Choroid plexus epithelial cell (primary cell): ENCODE data around the gene UXS1.

ENCODE experiments used
- DNase-seq: peaks from one replicate; pipeline ENCODE4 v3.0.0-alpha.2; 2010; ENCODE audit warnings: low read depth
- H3K4me3 ChIP-seq: 2 replicates; pipeline ENCODE4 v1.5.1; 2011; ENCODE audit warnings: low read depth, mild to moderate bottlenecking, control low read depth, low read length, moderate library complexity
- TF ChIP-seq, protein P1 (sequence below): conservative IDR thresholded peaks from 2 replicates; pipeline ENCODE4 v1.5.1; 2011; ENCODE audit warnings: low read depth, mild to moderate bottlenecking, control low read depth, inconsistent platforms, low read length, moderate library complexity

The UXS1 gene

DNA sequence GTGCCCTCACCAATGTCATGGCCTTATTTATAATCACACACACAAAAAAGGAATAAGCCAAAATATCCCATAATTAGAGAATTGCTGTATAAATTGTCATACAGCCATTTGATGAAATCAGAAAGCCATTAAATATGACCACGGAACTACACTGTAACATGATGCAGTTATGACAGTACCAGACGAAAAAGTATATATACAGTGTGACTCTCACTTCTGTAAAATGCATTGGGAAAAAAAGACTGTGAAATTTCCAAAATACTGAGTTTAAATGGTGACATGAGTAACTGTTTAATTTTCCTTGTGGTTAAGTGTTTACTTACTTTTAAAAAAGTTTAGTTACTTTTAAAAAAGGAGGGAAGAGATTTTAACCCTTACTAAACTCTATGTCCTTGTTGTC, 25.4 kb downstream of the UXS1 start:
- no peak overlapping the region for H3K4me3 ChIP-seq
- TF ChIP-seq, protein P1, sequence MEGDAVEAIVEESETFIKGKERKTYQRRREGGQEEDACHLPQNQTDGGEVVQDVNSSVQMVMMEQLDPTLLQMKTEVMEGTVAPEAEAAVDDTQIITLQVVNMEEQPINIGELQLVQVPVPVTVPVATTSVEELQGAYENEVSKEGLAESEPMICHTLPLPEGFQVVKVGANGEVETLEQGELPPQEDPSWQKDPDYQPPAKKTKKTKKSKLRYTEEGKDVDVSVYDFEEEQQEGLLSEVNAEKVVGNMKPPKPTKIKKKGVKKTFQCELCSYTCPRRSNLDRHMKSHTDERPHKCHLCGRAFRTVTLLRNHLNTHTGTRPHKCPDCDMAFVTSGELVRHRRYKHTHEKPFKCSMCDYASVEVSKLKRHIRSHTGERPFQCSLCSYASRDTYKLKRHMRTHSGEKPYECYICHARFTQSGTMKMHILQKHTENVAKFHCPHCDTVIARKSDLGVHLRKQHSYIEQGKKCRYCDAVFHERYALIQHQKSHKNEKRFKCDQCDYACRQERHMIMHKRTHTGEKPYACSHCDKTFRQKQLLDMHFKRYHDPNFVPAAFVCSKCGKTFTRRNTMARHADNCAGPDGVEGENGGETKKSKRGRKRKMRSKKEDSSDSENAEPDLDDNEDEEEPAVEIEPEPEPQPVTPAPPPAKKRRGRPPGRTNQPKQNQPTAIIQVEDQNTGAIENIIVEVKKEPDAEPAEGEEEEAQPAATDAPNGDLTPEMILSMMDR, result no peak
- no peak for DNase-seq

DNA sequence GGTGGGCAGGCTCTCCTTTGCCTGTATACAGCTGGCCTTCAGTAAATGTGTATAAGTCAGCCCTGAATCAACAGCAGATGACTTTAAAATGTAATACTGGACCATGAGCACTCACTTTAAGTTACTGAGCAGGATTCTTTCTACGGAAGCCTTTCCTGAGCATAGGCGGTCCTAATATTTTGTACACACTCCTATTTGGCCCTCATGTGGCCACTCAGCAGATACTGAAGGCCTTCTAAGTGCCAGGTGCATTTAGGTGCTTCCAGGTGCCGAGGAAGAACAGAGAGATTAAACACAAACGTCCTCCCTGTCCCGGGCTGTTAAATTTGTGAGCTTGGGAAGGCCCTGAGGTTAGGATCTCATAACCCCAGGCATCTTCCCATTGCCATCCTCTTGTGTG, 27.0 kb downstream of the UXS1 start:
- no peak for DNase-seq
- H3K4me3 ChIP-seq, result no peak overlapping the region
- TF ChIP-seq, protein P1, result no peak

DNA sequence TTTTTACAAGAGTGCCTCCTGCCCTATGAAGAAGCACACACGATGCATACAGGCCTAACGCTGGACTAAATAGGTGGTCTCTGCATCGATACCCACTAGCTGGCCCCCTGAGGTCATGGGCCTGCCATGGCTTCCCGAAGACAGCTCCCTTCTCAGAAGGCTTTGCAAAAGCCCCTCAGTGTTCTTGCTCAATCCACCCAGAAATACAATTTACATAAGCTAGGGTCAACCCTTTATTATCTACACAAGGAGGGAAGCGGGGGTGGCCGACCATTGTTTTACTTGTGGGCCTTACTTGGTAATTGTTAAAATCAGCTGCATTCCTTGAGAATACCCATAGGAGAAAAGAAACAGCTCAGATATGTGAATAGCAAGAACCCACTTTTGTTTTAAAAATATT, 28.5 kb downstream of the UXS1 start:
- TF ChIP-seq, protein P1, result no peak
- no peak overlapping the region for H3K4me3 ChIP-seq
- DNase-seq, result no peak

DNA sequence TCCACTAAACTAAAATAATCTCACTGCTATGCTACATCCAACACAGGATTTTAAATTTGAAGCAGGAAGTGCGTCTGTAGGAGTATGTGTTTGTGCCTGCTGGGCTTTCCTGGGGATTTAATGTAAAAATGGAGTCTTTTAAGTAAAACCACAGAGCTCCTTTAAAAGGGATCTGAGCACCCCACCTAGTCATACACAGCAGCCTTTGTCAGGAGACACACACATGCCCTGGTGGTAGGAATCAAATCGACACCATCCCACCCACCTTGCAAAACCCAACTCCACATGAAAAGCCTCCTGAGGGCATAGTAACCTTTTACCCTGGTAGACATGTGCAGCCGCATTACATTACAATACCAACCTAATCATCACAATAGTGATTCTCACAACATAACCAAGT, 29.1 kb downstream of the UXS1 start:
- no peak overlapping the region for H3K4me3 ChIP-seq

DNA sequence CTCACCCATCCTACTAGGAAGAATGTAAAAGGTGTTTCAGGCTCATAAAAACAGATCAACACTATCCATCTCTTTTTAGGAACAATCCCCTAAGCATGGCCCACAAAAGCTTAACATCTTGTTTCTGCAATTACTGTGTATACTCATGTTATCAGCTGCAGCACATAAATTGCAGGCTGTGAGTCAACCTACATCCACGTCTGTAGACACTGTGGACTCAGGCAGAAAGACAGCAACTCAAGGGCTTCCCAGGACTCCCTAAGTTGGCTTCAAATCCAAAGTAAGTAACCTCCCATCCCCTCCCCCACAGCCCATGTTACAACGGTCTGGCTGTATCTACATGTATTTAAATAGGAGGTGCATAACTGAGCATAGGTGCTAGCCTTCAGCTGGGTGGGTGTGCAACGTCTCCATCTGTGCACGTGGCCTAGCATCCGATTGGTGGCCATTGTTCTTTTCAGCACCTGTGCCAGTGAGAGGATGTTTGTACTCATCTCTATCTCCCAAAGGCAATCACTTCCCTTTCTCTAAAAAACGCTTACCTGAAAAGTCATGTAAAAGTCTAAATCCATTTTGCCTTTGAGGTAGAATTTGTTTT, 30.1 kb downstream of the UXS1 start:
- DNase-seq, result peak; percentile 49
- TF ChIP-seq, protein P1, result no peak
- H3K4me3 ChIP-seq, result no peak overlapping the region

More for the DNA sequence above, 29.1 kb downstream of the UXS1 start:
- DNase-seq, result no peak
- TF ChIP-seq, protein P1, result peak; percentile 19

DNA sequence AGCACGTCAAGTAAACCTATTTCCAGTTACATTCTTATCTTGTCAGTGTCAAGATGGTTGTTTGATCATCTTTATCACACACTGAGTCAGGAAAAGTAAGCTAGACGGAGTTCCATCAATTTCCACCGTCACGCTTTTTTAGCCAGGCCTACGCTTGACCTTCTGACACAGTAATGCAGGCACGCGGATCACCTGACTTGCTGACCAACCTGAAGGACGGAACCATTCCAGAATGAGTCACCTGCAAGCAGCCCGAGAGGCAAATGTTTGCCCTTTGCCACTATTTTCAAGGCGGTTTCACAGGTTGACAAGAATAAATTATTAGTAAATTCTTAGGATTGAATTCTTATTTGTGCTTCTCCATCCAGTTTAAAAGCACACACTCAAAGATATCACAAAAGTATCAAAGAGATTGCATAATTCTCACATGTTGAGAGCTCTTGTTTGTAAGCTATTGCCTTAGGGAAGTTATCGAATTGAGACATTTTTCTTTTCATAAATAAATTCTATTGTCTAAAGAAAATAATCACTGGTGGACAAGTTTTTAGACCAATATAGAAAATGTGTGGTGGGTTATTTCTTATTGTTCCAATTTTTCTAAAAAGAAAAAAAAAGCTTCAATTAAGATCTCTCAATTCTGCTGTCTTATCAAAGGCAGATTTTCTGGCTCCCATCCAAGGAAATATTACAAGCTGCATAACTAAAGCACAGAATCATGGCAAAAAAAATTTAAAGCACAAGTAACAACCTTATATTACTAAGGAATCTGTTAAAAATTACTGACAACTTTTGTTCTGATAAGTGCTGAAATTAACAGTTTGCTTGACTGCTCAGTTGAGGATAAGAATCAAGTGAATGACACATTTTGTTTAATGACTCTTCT, 31.9 kb downstream of the UXS1 start:
- TF ChIP-seq, protein P1, result no peak
- peak; percentile 79 for DNase-seq
- H3K4me3 ChIP-seq, result no peak overlapping the region
